Left ventricle myocardium superior (tissue), 1 donor: ENCODE results near the gene CMC1. TPM values are rescaled to one million over a fixed set of nuclear protein-coding genes. Genes with fewer than 3 reads are reported as not detected.
"Not testable (repeated sequence)": the region's sequence is repeated elsewhere in the genome, so short reads cannot be mapped to it uniquely, and the experiment has no call there.

Experiments used
- ATAC-seq: fragments of 200-7000 bp; cut with Tn5 transposase; one replicate; pipeline ENCODE4 v1.9.1; 2020; ENCODE audit warnings: mild to moderate bottlenecking, moderate library complexity
- DNase-seq: peaks from one replicate; pipeline ENCODE4 v3.0.0-alpha.2; 2020
- intact Hi-C: fragments of 100-400 bp; cut with micrococcal nuclease; formaldehyde crosslinking; loops from one replicate; pipeline ENCODE4 v1.11.0; 2022
- total RNA-seq: library from RNA; stranded (reverse); fragmentation: NEBNext Ultra II Directional; extraction: Animal tissue kit (Norgen Biotek cat#: 25700); gene quantifications from one replicate; pipeline ENCODE4 v1.2.1, GENCODE V29; 2021
- donor health status: DM: no; HTN: yes; CAD: no; lungs with severe emphysema.

The CMC1 gene
- total RNA-seq, 1 donor from 2014 or later, result 35.9 TPM

- intact Hi-C loops, result no loop called here
- no peak for DNase-seq
- no peak for ATAC-seq
These were observed 1.1 kb downstream of the CMC1 start for GRCh38 chr3:28242519-28242918.

- intact Hi-C loops, result no loop called here
- ATAC-seq, result no peak
- DNase-seq, result no peak
These were observed 2.1 kb downstream of the CMC1 start for GRCh38 chr3:28243424-28244106.

- ATAC-seq (no peak), DNase-seq (no peak)
- intact Hi-C loops, result no loop called here
These were observed 3.1 kb downstream of the CMC1 start for GRCh38 chr3:28244491-28244890.

GRCh38 chr3:28247286-28247685, 5.9 kb downstream of the CMC1 start:
- no peak for DNase-seq
- ATAC-seq, result no peak
- intact Hi-C loops, result no loop called here

- intact Hi-C loops, result no loop called here
- ATAC-seq (no peak), DNase-seq (no peak)
These were observed 9.6 kb downstream of the CMC1 start for GRCh38 chr3:28250999-28251398.

GRCh38 chr3:28252001-28252431, 10.6 kb downstream of the CMC1 start:
- no peak for ATAC-seq
- intact Hi-C loops, result no loop called here
- no peak for DNase-seq

GRCh38 chr3:28253040-28253715, 11.8 kb downstream of the CMC1 start:
- no peak for ATAC-seq
- intact Hi-C loops, result no loop called here

GRCh38 chr3:28262001-28262400, 20.6 kb downstream of the CMC1 start:
- intact Hi-C loops, result no loop called here
- DNase-seq (no peak), ATAC-seq (no peak)

More at GRCh38 chr3:28253040-28253715, 11.8 kb downstream of the CMC1 start:
- DNase-seq, result no peak

GRCh38 chr3:28265641-28266040, 24.2 kb downstream of the CMC1 start:
- intact Hi-C loops, result no loop called here
- DNase-seq, result no peak
- no peak for ATAC-seq

GRCh38 chr3:28267984-28268849, 26.8 kb downstream of the CMC1 start:
- intact Hi-C loops, result no loop called here
- ATAC-seq, result peak; percentile 64
- no peak for DNase-seq

- no peak for DNase-seq
- ATAC-seq, result no peak
- intact Hi-C loops, result no loop called here
These were observed 27.6 kb downstream of the CMC1 start for GRCh38 chr3:28268989-28269388.

GRCh38 chr3:28269884-28270283, 28.5 kb downstream of the CMC1 start:
- ATAC-seq, intact Hi-C loops: not testable (repeated sequence)

GRCh38 chr3:28273837-28274236, 32.4 kb downstream of the CMC1 start:
- intact Hi-C loops, result no loop called here
- DNase-seq (no peak), ATAC-seq (no peak)

More at GRCh38 chr3:28269884-28270283, 28.5 kb downstream of the CMC1 start:
- DNase-seq, result not testable (repeated sequence)

GRCh38 chr3:28278918-28279317, 37.5 kb downstream of the CMC1 start:
- intact Hi-C loops, result no loop called here
- no peak for ATAC-seq
- DNase-seq, result no peak

GRCh38 chr3:28279770-28280169, 38.4 kb downstream of the CMC1 start:
- intact Hi-C loops, result no loop called here
- ATAC-seq, result no peak
- DNase-seq, result no peak

GRCh38 chr3:28280781-28281180, 39.4 kb downstream of the CMC1 start:
- intact Hi-C loops, result no loop called here
- DNase-seq (no peak), ATAC-seq (no peak)

GRCh38 chr3:28286595-28286994, 45.2 kb downstream of the CMC1 start:
- DNase-seq (no peak), ATAC-seq (peak; percentile 67)
- intact Hi-C loops, result no loop called here

- intact Hi-C loops, result no loop called here
- ATAC-seq, result no peak
These were observed 45.6 kb downstream of the CMC1 start for GRCh38 chr3:28287046-28287445.

GRCh38 chr3:28290863-28291300, 49.5 kb downstream of the CMC1 start:
- intact Hi-C loops, result no loop called here
- DNase-seq (no peak), ATAC-seq (no peak)

More at GRCh38 chr3:28287046-28287445, 45.6 kb downstream of the CMC1 start:
- DNase-seq, result no peak

GRCh38 chr3:28291577-28291976, 50.2 kb downstream of the CMC1 start:
- ATAC-seq, result no peak
- DNase-seq, result no peak
- intact Hi-C loops, result no loop called here
